PC-3 (cell line): ENCODE measurements around the gene KRT33B. TPM values are rescaled to one million over a fixed set of nuclear protein-coding genes. Genes with fewer than 3 reads are reported as not detected.
A peak's percentile ranks its signal among the peaks of the same experiment; 100 is the strongest.

Experiments used
- ATAC-seq: fragments of 200-7000 bp; cut with Tn5 transposase; 2 replicates; pipeline ENCODE4 v1.9.1; 2020; ENCODE audit warnings: mild to moderate bottlenecking, moderate library complexity
- BruUV-seq: library from RNA; stranded (reverse); fragments of 400-500 nt; replicated peaks from 2 replicates; lab custom pipeline; 2021; lab: Mats Ljungman, UMichigan
- CTCF ChIA-PET: fragments of 300-600 bp; sonication (Branson Sonifier 250); formaldehyde crosslinking; loops from one replicate; lab custom pipeline; 2022; ENCODE audit warnings: antibody characterized with exemption; lab: Charles Lee
- POLR2A ChIA-PET: fragments of 300-600 bp; sonication (Branson Sonifier 250); formaldehyde crosslinking; loops from one replicate; lab custom pipeline; 2022; ENCODE audit warnings: antibody characterized with exemption; ENCODE audit not compliant: unreplicated experiment; lab: Charles Lee
- DNase-seq: peaks from one replicate; pipeline ENCODE4 v3.0.0-alpha.2; 2015
- H2AFZ ChIP-seq: fragments of 300-600 bp; sonication (generic); 2 replicates; pipeline ENCODE4 v1.6.0; 2016; ENCODE audit warnings: antibody characterized with exemption, low read length
- H3F3A ChIP-seq: fragments of 300-600 bp; sonication (generic); one replicate; pipeline ENCODE4 v1.6.0; 2017; ENCODE audit warnings: antibody characterized with exemption, low read length, control low read depth, mild to moderate bottlenecking; ENCODE audit not compliant: unreplicated experiment
- H3K27ac ChIP-seq: fragments of 300-600 bp; sonication (generic); 2 replicates; pipeline ENCODE4 v1.5.1; 2016; ENCODE audit warnings: mild to moderate bottlenecking, low read length
- H3K27me3 ChIP-seq: fragments of 300-600 bp; sonication (generic); 2 replicates; pipeline ENCODE4 v1.6.1; 2016; ENCODE audit warnings: low read length, mixed read lengths
- H3K36me3 ChIP-seq: fragments of 300-600 bp; sonication (generic); 2 replicates; pipeline ENCODE4 v1.6.1; 2016; ENCODE audit warnings: low read depth, mixed run types, low read length, mixed read lengths
- H3K4me1 ChIP-seq: fragments of 300-600 bp; sonication (generic); 2 replicates; pipeline ENCODE4 v1.5.1; 2016; ENCODE audit warnings: low read length; ENCODE audit not compliant: insufficient read depth
- H3K4me2 ChIP-seq: fragments of 300-600 bp; sonication (generic); 2 replicates; pipeline ENCODE4 v1.6.0; 2016; ENCODE audit warnings: low read length
- H3K4me3 ChIP-seq: fragments of 300-600 bp; sonication (generic); 2 replicates; pipeline ENCODE4 v1.5.1; 2016; ENCODE audit warnings: mild to moderate bottlenecking, low read length, mixed read lengths
- H3K79me2 ChIP-seq: fragments of 300-600 bp; sonication (generic); 2 replicates; pipeline ENCODE4 v1.6.1; 2017; ENCODE audit warnings: low read length, mixed read lengths
- H3K9ac ChIP-seq: fragments of 300-600 bp; sonication (generic); 2 replicates; pipeline ENCODE4 v1.6.0; 2016; ENCODE audit warnings: mild to moderate bottlenecking, low read length
- H3K9me2 ChIP-seq: fragments of 300-600 bp; sonication (generic); replicated peaks from 2 replicates; pipeline ENCODE4 v1.6.1; 2016; ENCODE audit warnings: mixed run types, low read length, mixed read lengths
- H3K9me3 ChIP-seq: fragments of 300-600 bp; sonication (generic); 2 replicates; pipeline ENCODE4 v1.6.1; 2016; ENCODE audit warnings: low read length, mixed read lengths
- H4K20me1 ChIP-seq: fragments of 300-600 bp; sonication (generic); 2 replicates; pipeline ENCODE4 v1.6.1; 2016; ENCODE audit warnings: low read length, mixed read lengths
- CTCF ChIP-seq: fragments of 300-600 bp; sonication (generic); conservative IDR thresholded peaks from 2 replicates; pipeline ENCODE4 v1.5.1; 2017; ENCODE audit warnings: antibody characterized with exemption, low read depth, mild to moderate bottlenecking, low read length
- EZH2 ChIP-seq: fragments of 300-600 bp; sonication (generic); IDR thresholded peaks from one replicate; pipeline ENCODE4 v1.6.1; 2017; ENCODE audit warnings: antibody characterized with exemption, mild to moderate bottlenecking, low read length; ENCODE audit not compliant: unreplicated experiment
- EZH2phosphoT487 ChIP-seq: fragments of 300-600 bp; sonication (generic); IDR thresholded peaks from 2 replicates; pipeline ENCODE4 v1.6.1; 2018; ENCODE audit warnings: mild to moderate bottlenecking, antibody characterized with exemption, low read length, borderline replicate concordance
- intact Hi-C: fragments of 100-400 bp; cut with micrococcal nuclease; formaldehyde crosslinking; loops from 2 replicates; pipeline ENCODE4 v1.9.0; 2023
- total RNA-seq: library from RNA; depleted of rRNA; stranded (reverse); fragments of >200 nt; gene quantifications from 2 replicates; pipeline ENCODE4 v1.2.3, GENCODE V29; 2014

Gene KRT33B
- total RNA-seq, 1 experiment from 2014 or later = not detected

GRCh38 chr17:41363881-41364280 lies 5.7 kb downstream of the KRT33B start:
- CTCF ChIA-PET = interaction anchor here (0.7 kb wide), 1 partner anchor 8 kb away, joined by 3 read pairs; no protein-coding TSS in a partner anchor
- ATAC-seq (no peak), DNase-seq (no peak)
- Histone ChIP-seq H3K27ac (no peak overlapping the region), H3K4me3 (no peak overlapping the region), H3K4me1 (peaks cover 22% of the 10 kb centered on the region), H3K9ac (no peak overlapping the region), H3K4me2 (no peak overlapping the region), H3K27me3 (no peaks in the 10 kb centered on the region), H2AFZ (no peak overlapping the region), H4K20me1 (no peaks in the 10 kb centered on the region), H3F3A (no peaks in the 10 kb centered on the region), H3K79me2 (no peaks in the 10 kb centered on the region), H3K36me3 (no peaks in the 10 kb centered on the region), H3K9me2 (no peaks in the 10 kb centered on the region), H3K9me3 (no peaks in the 10 kb centered on the region)
- BruUV-seq = no TSS peak
- intact Hi-C loops = no loop called here
- POLR2A ChIA-PET = no interaction called here
- TF ChIP-seq EZH2phosphoT487 = no peak
- no peak for TF ChIP-seq EZH2
- no peak for TF ChIP-seq CTCF

- BruUV-seq = no TSS peak
- Histone ChIP-seq H3K9me2 (no peaks in the 10 kb centered on the region), H3K27ac (peak overlapping the region; percentile 65), H3K36me3 (no peaks in the 10 kb centered on the region), H3K4me3 (no peak overlapping the region), H3K9ac (no peak overlapping the region), H2AFZ (0 out of 2 replicates have a peak overlapping the region, but pooled peaks have one; percentile 1), H3K9me3 (no peaks in the 10 kb centered on the region), H3K79me2 (no peaks in the 10 kb centered on the region), H3F3A (no peaks in the 10 kb centered on the region), H4K20me1 (no peaks in the 10 kb centered on the region), H3K4me2 (no peak overlapping the region), H3K4me1 (peaks cover 22% of the 10 kb centered on the region), H3K27me3 (no peaks in the 10 kb centered on the region)
- CTCF ChIA-PET = interaction anchor here (0.5 kb wide), 1 partner anchor 205 kb away, joined by 3 read pairs; no protein-coding TSS in a partner anchor
- ATAC-seq (peak; percentile 73), DNase-seq (peak; percentile 80)
- TF ChIP-seq CTCF (no peak), EZH2 (no peak), EZH2phosphoT487 (no peak)
- intact Hi-C loops = no loop called here
- POLR2A ChIA-PET = no interaction called here
These were observed 9.2 kb downstream of the KRT33B start for GRCh38 chr17:41360296-41360995.

- H3K4me3 ChIP-seq = no peak overlapping the region
- H3K36me3 ChIP-seq = no peaks in the 10 kb centered on the region
- no peaks in the 10 kb centered on the region for H3K27me3 ChIP-seq
- H3F3A ChIP-seq = no peaks in the 10 kb centered on the region
- no TSS peak for BruUV-seq
- ChIA-PET POLR2A (no interaction called here), CTCF (no interaction called here)
- no peaks in the 10 kb centered on the region for H3K9me3 ChIP-seq
- H3K9ac ChIP-seq = no peak overlapping the region
- TF ChIP-seq EZH2 (no peak), CTCF (no peak), EZH2phosphoT487 (no peak)
- H4K20me1 ChIP-seq = no peaks in the 10 kb centered on the region
- no peaks in the 10 kb centered on the region for H3K9me2 ChIP-seq
- DNase-seq (no peak), ATAC-seq (no peak)
- no peak overlapping the region for H2AFZ ChIP-seq
- no peaks in the 10 kb centered on the region for H3K79me2 ChIP-seq
- intact Hi-C loops = no loop called here
- H3K27ac ChIP-seq = no peak overlapping the region
- H3K4me1 ChIP-seq = peaks cover 2% of the 10 kb centered on the region
- no peak overlapping the region for H3K4me2 ChIP-seq
These were observed 15.1 kb downstream of the KRT33B start for GRCh38 chr17:41354536-41354935.
